Suprapubic skin (tissue), 4 donors: Measurements from ENCODE around the gene HIVEP3.

Source experiments
- CTCF ChIP-seq, 2 donors: fragments of 200-600 bp in 1 of 2; fragments of 450-650 bp in 1 of 2; sonication (generic) in 1 of 2; IDR thresholded peaks; one replicate each; pipeline ENCODE4 v1.5.1; 2016 to 2019; ENCODE audit warnings: antibody characterized with exemption in 2 of 2, mild to moderate bottlenecking in 1 of 2, moderate library complexity in 1 of 2
- EP300 ChIP-seq: sonication (generic); formaldehyde crosslinking; IDR thresholded peaks from one replicate; pipeline ENCODE4 v1.6.1; 2017; ENCODE audit warnings: antibody characterized with exemption
- POLR2AphosphoS5 ChIP-seq, 3 donors: sonication (generic); formaldehyde crosslinking; IDR thresholded peaks; one replicate each; pipeline ENCODE4 v1.6.1; 2017; ENCODE audit warnings: antibody characterized with exemption in 3 of 3

- no peak for TF ChIP-seq CTCF (IDR thresholded peaks at IDR 0.05)
- no peak for TF ChIP-seq POLR2AphosphoS5 (IDR thresholded peaks at IDR 0.05)
- no peak for TF ChIP-seq EP300
Observed at GRCh38 chr1:41740058-41740457, 178.7 kb downstream of the HIVEP3 start.
